Measurements from ENCODE around the gene PER1.

- TF ChIP-seq ZNF552 (CRISPR knock-in tag; IDR thresholded peaks at IDR 0.05; ENCODE audit: borderline replicate concordance), result no peak
- no peak for TF ChIP-seq HNRNPK (IDR thresholded peaks at IDR 0.05; ENCODE audit: low read depth, low read length, poor library complexity, severe bottlenecking)
- no peak for TF ChIP-seq CTCF (CRISPR knock-in tag; IDR thresholded peaks at IDR 0.05)
- TF ChIP-seq E2F2 (CRISPR knock-in tag; IDR thresholded peaks at IDR 0.05; ENCODE audit: borderline replicate concordance), result no peak
- TF ChIP-seq ZNF225 (CRISPR knock-in tag; IDR thresholded peaks at IDR 0.05), result no peak
- TF ChIP-seq IRF9 (CRISPR knock-in tag; IDR thresholded peaks at IDR 0.05; ENCODE audit: borderline replicate concordance), result no peak
Measured at GRCh38 chr17:8148560-8148959, 3.6 kb downstream of the PER1 start.

All from HepG2 (cell line).